CD4-positive, alpha-beta T cell (primary cell): ENCODE measurements around the gene ROCK2. TPM values are rescaled to one million over a fixed set of nuclear protein-coding genes. Genes with fewer than 3 reads are reported as not detected.
"Not testable (repeated sequence)": the region's sequence is repeated elsewhere in the genome, so short reads cannot be mapped to it uniquely, and the experiment has no call there.

Source experiments
- ATAC-seq: fragments of 200-7000 bp; cut with Tn5 transposase; one replicate; pipeline ENCODE4 v1.10.0; 2022; ENCODE audit warnings: mild to moderate bottlenecking; ENCODE audit not compliant: poor library complexity
- CTCF ChIA-PET: fragments of 350-600 bp; sonication (Branson Sonifier 250); formaldehyde crosslinking; loops from one replicate; lab custom pipeline; 2021; ENCODE audit warnings: antibody characterized with exemption, inconsistent platforms; lab: Charles Lee
- POLR2A ChIA-PET: fragments of 350-600 bp; sonication (Branson Sonifier 250); formaldehyde crosslinking; loops from one replicate; lab custom pipeline; 2021; ENCODE audit warnings: antibody characterized with exemption, inconsistent platforms; lab: Charles Lee
- DNase-seq, 14 experiments: peaks; one replicate each; pipeline ENCODE4 v3.0.0-alpha.2; 2013 to 2020; ENCODE audit warnings: mixed read lengths in 2 of 14
- H3K27ac ChIP-seq, 2 donors: one replicate each; pipeline versions ENCODE4 v1.5.1 to v1.7.0; 2013; ENCODE audit warnings: low read length in 2 of 2, low read depth in 1 of 2, mild to moderate bottlenecking in 1 of 2
- H3K27me3 ChIP-seq, 2 experiments: 1 replicate in 1 of 2; 2 replicates in 1 of 2; pipeline versions ENCODE4 v1.6.1 to v1.7.0; 2013; ENCODE audit warnings: low read length in 2 of 2, control low read depth in 1 of 2, mild to moderate bottlenecking in 1 of 2, moderate library complexity in 1 of 2; ENCODE audit not compliant: insufficient read depth in 2 of 2, control insufficient read depth in 1 of 2
- H3K36me3 ChIP-seq: one replicate; pipeline ENCODE4 v1.6.1; 2013; ENCODE audit warnings: low read length, control low read depth; ENCODE audit not compliant: insufficient read depth
- H3K4me1 ChIP-seq: one replicate; pipeline ENCODE4 v1.6.1; 2013; ENCODE audit warnings: low read length, control low read depth; ENCODE audit not compliant: insufficient read depth
- H3K4me3 ChIP-seq: one replicate; pipeline ENCODE4 v1.5.1; 2013; ENCODE audit warnings: mild to moderate bottlenecking, low read length, moderate library complexity
- H3K9me3 ChIP-seq, 2 experiments: 1 replicate in 1 of 2; 2 replicates in 1 of 2; pipeline versions ENCODE4 v1.6.1 to v1.7.0; 2013; ENCODE audit warnings: low read length in 2 of 2, mild to moderate bottlenecking in 2 of 2, control low read depth in 1 of 2, moderate library complexity in 1 of 2; ENCODE audit not compliant: control insufficient read depth in 1 of 2, insufficient read depth in 1 of 2
- H3K27ac Mint-ChIP-seq: one replicate; pipeline ENCODE4 v1.8.0; 2020; ENCODE audit warnings: mixed read lengths
- H3K27me3 Mint-ChIP-seq: one replicate; pipeline ENCODE4 v1.8.0; 2021; ENCODE audit warnings: mixed read lengths
- H3K36me3 Mint-ChIP-seq: one replicate; pipeline ENCODE4 v1.8.0; 2021; ENCODE audit warnings: low read depth, mixed read lengths
- H3K4me1 Mint-ChIP-seq: one replicate; pipeline ENCODE4 v1.8.0; 2021; ENCODE audit warnings: low read depth, mixed read lengths
- H3K4me3 Mint-ChIP-seq: one replicate; pipeline ENCODE4 v1.8.0; 2020; ENCODE audit warnings: mild to moderate bottlenecking, mixed read lengths
- H3K9me3 Mint-ChIP-seq: one replicate; pipeline ENCODE4 v1.8.0; 2020; ENCODE audit warnings: mixed read lengths
- CTCF ChIP-seq: fragments of 200-600 bp; IDR thresholded peaks from one replicate; pipeline ENCODE4 v1.8.0; 2022; ENCODE audit warnings: antibody characterized with exemption, mild to moderate bottlenecking
- intact Hi-C, 2 experiments: fragments of 100-400 bp; cut with DNase I in 1 of 2; cut with micrococcal nuclease in 1 of 2; formaldehyde crosslinking; loops; one replicate each; pipeline versions ENCODE4 v1.15.1 to v1.9.0; 2023 to 2025; cut with DNase I, micrococcal nuclease
- total RNA-seq, 174 experiments: library from RNA in 2 of 174; stranded (reverse) in 2 of 174; gene quantifications; one replicate each; pipeline ENCODE4 v1.2.3 and lab custom pipeline; 2021 to 2026

Gene ROCK2
- total RNA-seq, 2 experiments from 2014 or later, result 6.9 to 9.4 TPM

DNA sequence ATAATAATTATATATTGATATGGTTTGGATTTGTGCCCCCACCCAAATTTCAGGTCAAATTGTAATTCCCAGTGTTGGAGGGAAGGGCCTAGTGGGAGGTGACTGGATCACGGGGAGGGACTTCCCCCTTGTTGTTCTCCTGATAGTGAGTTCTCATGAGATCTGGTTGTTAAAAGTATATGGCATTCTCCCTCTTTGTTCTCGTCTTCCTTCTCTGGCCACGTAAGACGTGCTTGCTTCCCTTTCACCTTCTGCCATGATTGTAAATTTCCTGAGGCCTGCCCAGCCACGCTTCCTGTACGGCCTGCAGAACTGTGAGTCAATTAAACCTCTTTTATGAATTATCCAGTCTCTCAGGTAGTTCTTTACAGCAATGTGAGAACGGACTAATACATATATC, 88.3 kb downstream of the ROCK2 start:
- intact Hi-C loops, result no loop called here
- DNase-seq (no peak), ATAC-seq (no peak)
- Mint-ChIP-seq H3K36me3 (peaks cover 27% of the 10 kb centered on the region), H3K4me3 (no peak overlapping the region), H3K4me1 (peaks cover 13% of the 10 kb centered on the region), H3K9me3 (peaks cover 2% of the 10 kb centered on the region), H3K27me3 (no peaks in the 10 kb centered on the region), H3K27ac (no peak overlapping the region)
- Histone ChIP-seq H3K4me3 (no peak overlapping the region), H3K9me3 (no peaks in the 10 kb centered on the region), H3K36me3 (no peaks in the 10 kb centered on the region), H3K27ac (no peak overlapping the region), H3K4me1 (no peaks in the 10 kb centered on the region), H3K27me3 (no peaks in the 10 kb centered on the region)
- no peak for TF ChIP-seq CTCF
- ChIA-PET POLR2A (no interaction called here), CTCF (no interaction called here)

DNA sequence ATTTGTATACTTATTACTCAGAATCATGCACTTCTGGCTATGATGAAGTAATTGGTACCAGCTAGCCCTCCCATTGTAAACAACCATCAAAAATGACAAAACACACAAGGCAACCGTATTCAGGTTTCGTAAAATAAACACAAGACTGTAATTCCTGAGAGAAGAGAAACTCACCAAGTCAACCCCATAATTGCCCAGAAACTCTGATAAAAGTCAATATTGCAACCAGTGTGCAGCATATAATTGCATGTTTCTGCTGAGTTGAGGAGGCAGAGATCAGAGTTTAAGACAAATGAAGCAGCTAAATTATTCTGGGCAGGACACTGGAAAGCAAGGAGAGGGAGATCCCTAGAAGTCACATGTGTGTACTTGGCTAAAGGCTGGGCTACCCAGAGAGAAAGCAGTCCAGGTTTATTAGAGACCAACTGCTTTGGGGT, 90.3 kb downstream of the ROCK2 start:
- H3K27me3 Mint-ChIP-seq, result no peaks in the 10 kb centered on the region
- H3K9me3 Mint-ChIP-seq, result peaks cover 2% of the 10 kb centered on the region
- TF ChIP-seq CTCF, result no peak
- H3K4me3 Mint-ChIP-seq, result no peak overlapping the region
- Histone ChIP-seq H3K4me3 (no peak overlapping the region), H3K36me3 (no peaks in the 10 kb centered on the region), H3K27ac (no peak overlapping the region), H3K4me1 (no peaks in the 10 kb centered on the region), H3K9me3 (no peaks in the 10 kb centered on the region), H3K27me3 (no peaks in the 10 kb centered on the region)
- no peak for DNase-seq
- peaks cover 33% of the 10 kb centered on the region for H3K36me3 Mint-ChIP-seq
- H3K27ac Mint-ChIP-seq, result no peak overlapping the region
- H3K4me1 Mint-ChIP-seq, result peaks cover 25% of the 10 kb centered on the region
- ChIA-PET CTCF (no interaction called here), POLR2A (no interaction called here)
- intact Hi-C loops, result no loop called here
- ATAC-seq, result no peak

- Mint-ChIP-seq H3K4me1 (peaks cover 19% of the 10 kb centered on the region), H3K36me3 (peaks cover 29% of the 10 kb centered on the region)
- H3K4me3 Mint-ChIP-seq, intact Hi-C loops, H3K4me3 ChIP-seq, DNase-seq, H3K9me3 Mint-ChIP-seq, H3K4me1 ChIP-seq, POLR2A ChIA-PET, H3K27me3 ChIP-seq, ATAC-seq, H3K27ac ChIP-seq, H3K9me3 ChIP-seq, H3K27ac Mint-ChIP-seq, CTCF ChIA-PET, H3K36me3 ChIP-seq, H3K27me3 Mint-ChIP-seq: not testable (repeated sequence)
Measured at GRCh38 chr2:11252458-11252857, 92.0 kb downstream of the ROCK2 start.
